ENCODE measurements around the gene SERPINB8. TPM values are rescaled to one million over a fixed set of nuclear protein-coding genes. Genes with fewer than 3 reads are reported as not detected.

SERPINB8 gene
- total RNA-seq, 4 donors from 2014 or later, result 2.8 to 8.8 (median 5.3) TPM

DNA sequence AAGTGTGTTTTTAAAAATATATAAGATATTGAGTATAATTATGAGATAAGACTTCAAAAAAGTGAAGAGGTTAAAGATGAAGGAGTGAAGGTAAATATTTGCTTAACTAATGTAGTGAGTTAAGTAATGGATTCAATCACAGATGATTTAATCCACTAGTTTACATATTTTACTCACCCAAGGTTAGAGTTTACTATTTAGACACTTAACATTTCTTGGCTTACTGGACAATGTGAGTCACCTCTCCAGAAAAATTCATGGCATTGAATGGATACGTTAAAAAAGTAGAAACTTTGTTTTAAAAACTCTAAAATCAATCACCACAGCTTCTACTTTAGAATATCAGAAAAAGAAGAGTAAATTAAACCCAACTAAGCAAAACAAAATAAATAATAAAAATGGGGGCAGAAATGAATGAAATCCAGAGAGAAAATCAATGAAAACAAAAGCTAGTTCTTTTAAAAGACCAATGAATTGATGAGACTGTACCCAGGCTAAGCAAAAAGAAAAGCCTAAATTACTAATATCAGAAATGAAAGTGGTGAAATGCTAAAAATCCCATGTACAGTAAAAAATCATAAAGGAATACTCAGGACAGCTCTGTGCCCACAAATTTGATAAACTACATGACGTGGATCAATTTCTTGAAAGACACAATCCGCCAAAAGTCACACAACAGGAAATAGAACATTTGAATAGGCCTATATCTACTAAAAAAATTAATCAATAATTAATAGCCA lies 22.7 kb upstream of the SERPINB8 start:
- TF ChIP-seq CTCF (IDR thresholded peaks at IDR 0.05), result no peak
- TF ChIP-seq POLR2A (IDR thresholded peaks at IDR 0.05), result no peak
- 93 to 94% methylated on average over 3 of the region's 3 CpGs for WGBS, 2 donors
- no peaks in the 10 kb centered on the region for H3K9me3 ChIP-seq
- intact Hi-C loops (cut with DNase I), result no loop called here
- no peaks in the 10 kb centered on the region for H3K36me3 ChIP-seq
- H3K27ac ChIP-seq, result no peak overlapping the region
- no peak for DNase-seq
- H3K4me1 ChIP-seq, result peaks cover 0 to 10% of the 10 kb centered on the region in 2 donors
- H3K4me3 ChIP-seq (replicated peaks in 1 of 3), result no peak overlapping the region
- no peaks in the 10 kb centered on the region for H3K27me3 ChIP-seq

DNA sequence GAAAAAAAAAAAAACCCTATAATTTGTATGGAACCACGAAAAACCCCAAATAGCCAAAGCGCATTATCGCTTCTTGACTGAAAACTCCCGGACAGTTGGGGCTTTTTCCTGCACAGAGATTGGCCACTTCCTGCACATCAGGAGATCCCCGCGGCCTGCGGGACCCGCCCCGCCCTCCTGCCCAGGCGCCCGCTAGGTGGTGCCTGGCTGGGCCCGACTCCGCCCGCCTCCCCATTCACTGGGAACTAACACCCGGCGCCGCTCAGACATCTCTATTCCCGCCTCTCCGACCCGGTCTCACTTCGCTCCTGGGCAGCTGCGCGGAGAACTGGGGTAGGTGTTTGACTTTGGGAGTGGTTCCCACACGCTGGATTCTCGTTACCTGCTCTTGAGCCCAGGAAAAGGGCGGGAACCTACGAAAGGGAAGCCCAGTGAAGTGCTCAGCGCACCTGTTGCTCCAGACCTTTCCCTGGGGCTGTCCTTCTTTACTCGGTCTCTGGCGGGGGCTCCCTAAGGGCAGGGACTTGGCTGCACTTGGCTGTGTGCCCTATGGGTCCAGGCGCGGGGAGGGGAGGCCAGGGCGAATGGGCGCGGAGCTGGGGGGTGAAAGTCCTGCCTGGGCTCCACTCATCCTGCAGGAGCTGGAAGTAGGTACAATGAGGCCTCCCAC lies 20.7 kb upstream of the SERPINB8 start, which contains the start of gene HMSD:
TSS of gene HMSD (plus strand) at position 234 of the 670 bp plus-strand sequence. CDS start 4,155 bp downstream, outside the sequence.
- Histone ChIP-seq H3K9me3 (no peaks in the 10 kb centered on the region), H3K36me3 (no peaks in the 10 kb centered on the region), H3K27ac (no peak within 1 kb of the TSS), H3K4me3 (replicated peaks in 1 of 3) (peak within 1 kb of the TSS in 2 of 3 donors; percentile 9 to 28), H3K27me3 (no peaks in the 10 kb centered on the region), H3K4me1 (peaks cover 0 to 10% of the 10 kb centered on the region in 2 donors)
- peak in 3 of 6 experiments; percentile 24 to 55 (median 30) for TF ChIP-seq CTCF (IDR thresholded peaks at IDR 0.05)
- no peak for TF ChIP-seq POLR2A (IDR thresholded peaks at IDR 0.05)
- peak; percentile 54 to 63 for DNase-seq
- intact Hi-C loops (cut with DNase I), result no loop called here
- 4 to 5% methylated on average over 30 to 35 of the region's 35 CpGs for WGBS, 2 donors

- no peaks in the 10 kb centered on the region for H3K9me3 ChIP-seq
- intact Hi-C loops (cut with DNase I), result no loop called here
- no peaks in the 10 kb centered on the region for H3K27me3 ChIP-seq
- 88 to 89% methylated on average over 4 of the region's 4 CpGs for WGBS, 2 donors
- no peak overlapping the region for H3K4me3 ChIP-seq (replicated peaks in 1 of 3)
- no peak overlapping the region for H3K27ac ChIP-seq
- TF ChIP-seq POLR2A (IDR thresholded peaks at IDR 0.05), result no peak
- TF ChIP-seq CTCF (IDR thresholded peaks at IDR 0.05), result no peak
- H3K4me1 ChIP-seq, result peaks cover 0 to 10% of the 10 kb centered on the region in 2 donors
- DNase-seq, result no peak
- no peaks in the 10 kb centered on the region for H3K36me3 ChIP-seq
These were observed 18.6 kb upstream of the SERPINB8 start for GRCh38 chr18:63951302-63951705.

GRCh38 chr18:63953811-63954210 lies 16.1 kb upstream of the SERPINB8 start:
- WGBS, 2 donors, result 42 to 48% methylated on average over 5 of the region's 5 CpGs
- no peaks in the 10 kb centered on the region for H3K9me3 ChIP-seq
- H3K4me1 ChIP-seq, result peaks cover 0 to 9% of the 10 kb centered on the region in 2 donors
- no peak overlapping the region for H3K4me3 ChIP-seq (replicated peaks in 1 of 3)
- no peaks in the 10 kb centered on the region for H3K36me3 ChIP-seq
- no peak overlapping the region for H3K27ac ChIP-seq
- no peaks in the 10 kb centered on the region for H3K27me3 ChIP-seq
- intact Hi-C loops (cut with DNase I), result no loop called here
- TF ChIP-seq POLR2A (IDR thresholded peaks at IDR 0.05) (no peak), CTCF (IDR thresholded peaks at IDR 0.05) (no peak)
- DNase-seq, result peak; percentile 54 to 55

GRCh38 chr18:63956755-63957154 lies 13.1 kb upstream of the SERPINB8 start:
- intact Hi-C loops (cut with DNase I), result no loop called here
- 75 to 85% methylated on average over 4 of the region's 4 CpGs for WGBS, 2 donors
- Histone ChIP-seq H3K4me1 (no peaks in the 10 kb centered on the region), H3K27ac (no peak overlapping the region), H3K4me3 (replicated peaks in 1 of 3) (no peak overlapping the region), H3K27me3 (no peaks in the 10 kb centered on the region), H3K36me3 (no peaks in the 10 kb centered on the region), H3K9me3 (no peaks in the 10 kb centered on the region)
- no peak for DNase-seq
- TF ChIP-seq POLR2A (IDR thresholded peaks at IDR 0.05) (no peak), CTCF (IDR thresholded peaks at IDR 0.05) (no peak)
